GM23248 (cell line): ENCODE data around the gene VPS4A.

Experiments
- EZH2 ChIP-seq: fragments of 200-600 bp; sonication (generic); IDR thresholded peaks from 2 replicates; pipeline ENCODE4 v1.6.1; 2018; ENCODE audit warnings: antibody characterized with exemption, mild to moderate bottlenecking; ENCODE audit not compliant: insufficient read depth, poor library complexity, severe bottlenecking
- EZH2phosphoT487 ChIP-seq: fragments of 200-600 bp; sonication (generic); IDR thresholded peaks from 2 replicates; pipeline ENCODE4 v1.6.1; 2018; ENCODE audit warnings: antibody characterized with exemption, moderate library complexity, mild to moderate bottlenecking, low read depth; ENCODE audit not compliant: insufficient read depth

- TF ChIP-seq EZH2 (no peak), EZH2phosphoT487 (no peak)
Measured at GRCh38 chr16:69327585-69328310, 16.6 kb downstream of the VPS4A start.
